ENCODE data around the gene ZNF493.

DNA sequence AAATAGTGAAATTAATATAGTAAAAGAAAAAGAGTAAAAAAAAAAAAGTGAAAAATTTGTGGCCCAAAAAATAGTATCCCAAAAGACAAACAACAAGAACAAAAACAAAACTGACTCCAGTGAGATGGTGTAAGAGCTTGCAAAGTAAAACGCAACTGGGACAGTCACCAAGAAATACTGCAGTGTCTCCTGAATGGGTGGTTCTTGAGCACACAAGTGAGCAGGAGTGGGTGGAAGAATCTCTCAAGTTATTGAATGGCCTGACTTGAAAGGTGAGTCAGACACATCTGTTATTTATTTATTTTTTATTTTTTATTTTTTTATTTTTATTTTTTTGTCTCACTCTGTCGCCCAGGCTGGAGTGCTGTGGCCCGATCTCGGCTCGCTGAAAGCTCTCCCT is 1.9 kb downstream of the ZNF493 start:
- TF ChIP-seq ESRRA (IDR thresholded peaks at IDR 0.05; ENCODE audit: borderline replicate concordance, low read length) (no peak), NR3C1 (IDR thresholded peaks at IDR 0.05) (no peak), POLR2A (IDR thresholded peaks at IDR 0.05; ENCODE audit: low read length) (no peak)

Data from A549 (cell line).